G401 (cell line): Measurements from ENCODE around the gene VAMP5. TPM values are rescaled to one million over a fixed set of nuclear protein-coding genes. Genes with fewer than 3 reads are reported as not detected.
A peak's percentile ranks its signal among the peaks of the same experiment; 100 is the strongest.
"Not testable (repeated sequence)": the region's sequence is repeated elsewhere in the genome, so short reads cannot be mapped to it uniquely, and the experiment has no call there.

Experiments used
- DNase-seq: peaks from one replicate; pipeline ENCODE4 v3.0.0-alpha.2; 2015; ENCODE audit warnings: low spot score
- in situ Hi-C: cut with HindIII; loops from 2 replicates; pipeline ENCODE4 v1.10.0; 2016; ENCODE audit warnings: low sequenced_read_pairs, mixed read lengths
- total RNA-seq: library from RNA; depleted of rRNA; stranded (reverse); fragments of >200 nt; shearing (Covaris generic); gene quantifications from 2 replicates; pipeline ENCODE4 v1.2.3, GENCODE V29; 2014

Gene VAMP5
- total RNA-seq, 1 experiment from 2014 or later, result 0.85 TPM

- DNase-seq, result no peak
- in situ Hi-C loops, result no loop called here
These were observed 35.1 kb upstream of the VAMP5 start for GRCh38 chr2:85549095-85549494.

- in situ Hi-C loops, result no loop called here
- no peak for DNase-seq
These were observed 34.4 kb upstream of the VAMP5 start for GRCh38 chr2:85549826-85550225.

GRCh38 chr2:85550486-85550885, 33.7 kb upstream of the VAMP5 start:
- in situ Hi-C loops, result no loop called here
- no peak for DNase-seq

GRCh38 chr2:85551698-85552678, 32.2 kb upstream of the VAMP5 start:
- in situ Hi-C loops, result no loop called here
- peak; percentile 89 for DNase-seq

- in situ Hi-C loops, result no loop called here
- DNase-seq, result no peak
These were observed 31.0 kb upstream of the VAMP5 start for GRCh38 chr2:85553184-85553583.

- DNase-seq, result no peak
- in situ Hi-C loops, result no loop called here
These were observed 29.1 kb upstream of the VAMP5 start for GRCh38 chr2:85554980-85555612.

GRCh38 chr2:85557130-85557529, 27.1 kb upstream of the VAMP5 start:
- no peak for DNase-seq
- in situ Hi-C loops, result no loop called here

- no peak for DNase-seq
- in situ Hi-C loops, result no loop called here
These were observed 26.1 kb upstream of the VAMP5 start for GRCh38 chr2:85558160-85558559.

- in situ Hi-C loops, DNase-seq: not testable (repeated sequence)
These were observed 23.9 kb upstream of the VAMP5 start for GRCh38 chr2:85560403-85560726.

- no peak for DNase-seq
- in situ Hi-C loops, result no loop called here
These were observed 23.4 kb upstream of the VAMP5 start for GRCh38 chr2:85560812-85561279.

- in situ Hi-C loops, result no loop called here
- peak; percentile 94 for DNase-seq
These were observed 22.7 kb upstream of the VAMP5 start, which contains the start of gene GGCX for GRCh38 chr2:85561280-85562212. GGCX (minus strand) TSS chr2:85561493; CDS start chr2:85561428, 65 bp downstream.

GRCh38 chr2:85564144-85564563, 20.1 kb upstream of the VAMP5 start:
- no peak for DNase-seq
- in situ Hi-C loops, result no loop called here

- no peak for DNase-seq
- in situ Hi-C loops, result no loop called here
These were observed 18.0 kb upstream of the VAMP5 start for GRCh38 chr2:85566265-85566664.

- DNase-seq, result no peak
- in situ Hi-C loops, result no loop called here
These were observed 8.5 kb upstream of the VAMP5 start for GRCh38 chr2:85575739-85576138.

GRCh38 chr2:85577063-85577385, 7.2 kb upstream of the VAMP5 start:
- DNase-seq, result no peak
- in situ Hi-C loops, result no loop called here

GRCh38 chr2:85577386-85578242, 6.6 kb upstream of the VAMP5 start, which contains the start of gene VAMP8:
VAMP8 (plus strand) TSS chr2:85577586; CDS start chr2:85577647, 61 bp downstream.
- DNase-seq, result no peak

GRCh38 chr2:85578243-85579180, 5.7 kb upstream of the VAMP5 start:
- no peak for DNase-seq
- in situ Hi-C loops, result no loop called here

More at GRCh38 chr2:85577386-85578242, 6.6 kb upstream of the VAMP5 start, which contains the start of gene VAMP8:
- in situ Hi-C loops, result no loop called here
